Islet precursor cell (in vitro differentiated cells): ENCODE results near the gene ARPC3.
A peak's percentile ranks its signal among the peaks of the same experiment; 100 is the strongest.
"Not testable (repeated sequence)": the region's sequence is repeated elsewhere in the genome, so short reads cannot be mapped to it uniquely, and the experiment has no call there.

ENCODE experiments used
- DNase-seq: peaks from one replicate; pipeline ENCODE4 v3.0.0-alpha.2; 2018

The ARPC3 gene

GRCh38 chr12:110449799-110450497 is at the start of gene ARPC3:
ARPC3 (minus strand) TSS chr12:110450337; CDS start chr12:110450260, 77 bp downstream.
- peak; percentile 99 for DNase-seq

DNA sequence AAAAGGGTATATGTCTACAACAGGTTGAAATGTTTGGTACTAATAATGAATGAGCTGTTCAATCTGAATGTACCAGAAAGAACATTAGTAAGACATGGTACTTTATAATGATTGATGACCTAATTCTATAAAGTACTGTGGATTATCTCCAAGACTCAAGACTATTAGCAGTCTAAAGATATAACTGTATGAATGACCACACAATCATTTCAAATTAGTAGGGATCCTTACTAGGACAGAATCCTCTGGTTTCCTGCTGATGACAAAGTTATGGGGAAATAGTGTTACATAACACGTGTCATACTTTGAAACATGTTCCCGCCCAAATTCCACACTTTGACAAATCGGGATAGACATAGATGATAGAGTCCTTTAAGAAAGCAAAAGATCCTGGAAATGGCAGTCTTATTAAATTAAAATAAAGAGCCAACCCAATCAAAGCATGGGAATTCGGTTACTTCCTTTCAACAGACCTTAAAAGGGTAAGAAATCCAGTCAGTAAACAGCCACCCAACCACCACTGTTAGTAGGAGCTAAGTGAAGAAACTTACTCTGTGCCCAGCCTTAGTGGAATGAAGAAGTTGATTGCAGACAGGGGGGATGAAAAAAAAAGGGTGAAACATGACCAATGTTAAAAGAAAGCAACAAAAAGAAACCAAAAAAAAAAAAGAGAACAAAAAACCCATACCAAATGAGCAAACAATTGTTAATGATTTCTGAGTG is 49.0 kb upstream of the ARPC3 start:
- no peak for DNase-seq

GRCh38 chr12:110475426-110475825 is 25.3 kb upstream of the ARPC3 start:
- DNase-seq, result no peak

DNA sequence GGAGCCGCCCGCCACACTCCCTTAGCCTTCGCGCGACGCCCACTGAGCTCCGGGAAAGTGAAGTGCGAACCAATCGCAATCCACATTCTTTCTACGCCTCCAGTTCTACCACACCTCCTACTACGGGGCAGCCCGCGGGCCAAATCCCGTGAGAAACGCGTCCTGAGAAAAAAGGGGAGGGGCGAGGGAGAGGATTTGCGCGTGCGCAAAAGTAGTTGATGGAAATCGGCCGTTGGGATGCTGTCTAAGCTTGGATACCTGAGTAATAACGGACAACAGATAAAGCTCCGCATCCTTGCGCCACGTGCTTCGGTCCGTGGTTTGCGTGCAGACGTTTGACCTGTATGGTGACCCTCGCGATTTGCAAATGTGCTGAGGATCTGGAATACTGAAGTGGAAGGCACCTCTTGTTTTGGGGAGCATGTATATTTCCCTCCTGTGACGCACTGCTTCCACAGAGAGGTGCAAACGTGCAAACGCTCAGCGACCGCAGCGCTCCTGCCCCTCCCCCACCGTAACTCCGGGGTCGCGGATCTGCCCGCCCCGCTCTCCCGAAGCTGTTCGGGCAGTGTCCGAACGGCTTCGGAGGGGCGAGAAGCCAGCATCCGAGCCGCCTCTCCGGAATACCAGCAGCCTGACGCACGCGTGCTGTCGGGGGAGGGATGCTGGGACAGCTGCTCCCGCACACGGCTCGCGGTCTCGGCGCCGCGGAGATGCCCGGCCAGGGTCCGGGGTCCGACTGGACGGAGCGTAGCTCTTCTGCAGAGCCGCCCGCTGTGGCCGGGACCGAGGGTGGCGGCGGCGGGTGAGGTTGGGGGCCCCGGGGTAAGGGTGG is 18.3 kb upstream of the ARPC3 start, which contains the start of the genes FAM216A and GPN3:
Gene FAM216A (plus strand): TSS at position 632 of the 835 bp plus-strand sequence. CDS start 31 bp downstream, at position 663.
Gene GPN3 (minus strand): TSS at position 44 of the 835 bp plus-strand sequence. CDS start 54 bp downstream, outside the sequence.
- DNase-seq, result peak; percentile 100

- DNase-seq, result no peak
Observed at GRCh38 chr12:110467847-110468213, 17.7 kb upstream of the ARPC3 start.

GRCh38 chr12:110466791-110467190 is 16.7 kb upstream of the ARPC3 start:
- no peak for DNase-seq

DNA sequence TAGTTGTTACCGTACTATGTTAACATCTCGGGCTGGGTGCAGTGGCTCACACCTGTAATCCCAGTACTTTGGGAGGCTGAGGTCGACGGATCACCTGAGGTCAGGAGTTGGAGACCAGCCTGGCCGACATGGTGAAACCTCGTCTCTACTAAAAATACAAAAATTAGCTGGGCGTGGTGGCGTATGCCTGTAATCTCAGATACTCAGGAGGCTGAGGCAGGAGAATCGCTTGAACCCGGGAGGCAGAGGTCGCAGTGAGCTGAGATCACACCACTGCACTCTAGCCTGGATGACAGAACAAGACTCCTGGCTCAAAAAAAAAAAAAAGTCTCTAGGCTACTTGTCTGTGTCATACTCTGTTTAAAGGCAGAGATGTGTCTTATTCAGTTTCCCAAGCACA is 15.6 kb upstream of the ARPC3 start:
- not testable (repeated sequence) for DNase-seq

DNA sequence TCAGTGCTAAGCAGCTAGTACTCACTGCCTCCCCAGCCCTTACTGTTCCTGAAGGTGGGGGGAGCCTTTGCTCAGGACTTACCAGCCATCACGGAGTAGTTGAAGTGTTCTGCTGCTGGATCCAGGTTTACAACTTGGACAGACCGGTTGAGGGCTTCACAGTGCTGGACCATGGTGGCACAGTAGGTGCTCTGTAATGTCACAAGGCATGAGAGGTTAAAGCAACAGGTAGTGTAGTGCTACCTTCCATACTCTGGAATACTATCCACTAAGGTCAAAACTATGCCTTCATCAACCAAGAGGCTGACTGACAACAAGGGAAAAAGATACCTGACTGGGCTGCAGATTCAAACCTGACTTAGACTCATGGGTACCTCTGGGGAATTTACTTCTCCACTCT is 14.9 kb upstream of the ARPC3 start:
- no peak for DNase-seq

DNA sequence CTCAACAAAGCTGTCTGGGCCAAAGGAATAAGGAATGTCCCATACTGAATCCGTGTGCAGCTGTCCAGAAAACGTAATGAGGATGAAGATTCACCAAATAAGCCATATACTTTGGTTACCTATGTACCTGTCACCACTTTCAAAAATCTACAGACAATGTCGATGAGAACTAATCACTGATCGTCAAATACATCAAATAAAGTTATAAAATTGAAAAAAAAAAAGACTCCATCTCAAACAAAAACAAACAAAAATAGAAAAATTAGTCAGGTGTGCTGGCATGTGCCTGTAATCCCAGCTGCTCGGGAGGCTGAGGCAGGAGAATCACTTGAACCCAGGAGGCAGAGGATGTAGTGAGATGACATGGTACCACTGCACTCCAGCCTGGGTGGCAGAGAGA is 11.1 kb upstream of the ARPC3 start:
- DNase-seq, result not testable (repeated sequence)

- DNase-seq, result no peak
Observed at GRCh38 chr12:110458756-110459155, 8.6 kb upstream of the ARPC3 start.

DNA sequence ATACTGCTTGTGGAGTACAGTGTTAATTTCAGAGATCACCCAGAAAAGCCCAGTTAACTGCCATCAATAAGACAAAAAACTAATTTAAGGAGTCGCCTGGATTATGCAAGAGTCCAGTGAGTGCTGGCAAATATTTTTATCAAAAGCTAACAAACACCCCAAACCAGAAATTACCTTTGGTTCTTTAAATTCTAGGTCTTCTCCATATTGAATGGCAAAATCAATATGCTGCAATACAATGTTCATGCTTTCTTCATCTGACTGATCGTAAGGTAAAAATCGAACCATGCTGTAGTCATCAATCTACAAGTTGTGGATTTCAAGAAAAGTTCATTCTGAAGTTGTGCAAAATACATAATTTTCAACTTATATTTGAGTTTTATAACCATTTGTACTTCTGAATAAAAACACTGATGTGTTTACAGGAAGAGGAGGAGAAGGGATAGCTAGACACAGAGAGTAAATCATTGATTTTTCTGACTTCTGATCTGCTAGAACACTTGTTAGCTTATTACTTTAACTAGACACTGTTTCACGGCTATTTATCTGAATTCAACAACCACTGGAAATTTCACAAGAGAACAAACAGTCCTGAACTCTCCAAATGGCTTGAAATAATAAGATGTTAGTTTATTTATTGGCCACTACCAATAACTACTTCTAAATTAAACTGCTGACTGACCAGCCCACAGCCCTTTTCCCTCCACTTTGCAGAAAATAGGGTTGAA is 3.6 kb upstream of the ARPC3 start:
- no peak for DNase-seq

GRCh38 chr12:110451263-110451662 is 1.1 kb upstream of the ARPC3 start:
- DNase-seq, result no peak

DNA sequence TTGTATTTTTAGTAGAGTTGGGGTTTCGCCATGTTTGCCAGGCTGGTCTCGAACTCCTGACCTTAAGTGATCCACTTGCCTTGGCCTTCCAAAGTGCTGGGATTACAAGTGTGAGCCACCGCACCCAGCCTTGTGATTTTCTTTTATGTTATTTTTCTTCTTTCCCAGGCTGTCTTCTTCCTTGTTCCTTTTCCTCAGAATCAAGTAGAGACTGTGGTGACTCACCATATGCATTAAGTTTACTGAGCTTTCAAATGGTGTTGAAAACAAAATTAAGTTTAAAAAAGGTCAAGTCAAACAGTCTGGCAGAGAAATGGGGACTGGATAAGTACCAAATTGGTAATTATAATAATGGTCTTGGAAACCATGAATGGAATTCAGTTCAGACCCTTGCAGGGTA is 5.7 kb downstream of the ARPC3 start:
- no peak for DNase-seq

DNA sequence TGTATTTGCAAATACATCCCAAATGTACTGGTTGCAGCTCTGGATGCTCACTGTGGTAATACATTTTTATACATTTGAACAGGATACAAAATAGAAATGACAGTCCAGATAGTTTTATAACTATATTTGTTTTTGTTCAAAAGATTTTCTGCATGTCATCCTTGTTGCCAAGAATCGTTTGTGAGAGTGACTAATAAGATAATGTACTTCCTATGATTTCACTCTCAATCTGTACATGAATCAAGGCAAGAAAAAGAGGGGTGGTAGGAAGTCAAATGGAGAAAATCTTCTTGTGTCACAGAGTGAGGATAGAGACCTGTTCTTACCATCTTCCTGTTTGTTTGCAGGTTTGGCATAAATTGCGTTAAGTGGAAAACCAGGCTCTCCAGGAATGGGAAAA is 13.9 kb downstream of the ARPC3 start:
- no peak for DNase-seq

- no peak for DNase-seq
Observed at GRCh38 chr12:110431957-110432587, 18.1 kb downstream of the ARPC3 start.

GRCh38 chr12:110429676-110430075 is 20.5 kb downstream of the ARPC3 start:
- not testable (repeated sequence) for DNase-seq

- DNase-seq, result no peak
Observed at GRCh38 chr12:110426406-110426805, 23.7 kb downstream of the ARPC3 start.

GRCh38 chr12:110424237-110424636 is 25.9 kb downstream of the ARPC3 start:
- DNase-seq, result no peak

- no peak for DNase-seq
Observed at GRCh38 chr12:110421701-110422100, 28.4 kb downstream of the ARPC3 start.

- no peak for DNase-seq
Observed at GRCh38 chr12:110421159-110421661, 28.9 kb downstream of the ARPC3 start.

DNA sequence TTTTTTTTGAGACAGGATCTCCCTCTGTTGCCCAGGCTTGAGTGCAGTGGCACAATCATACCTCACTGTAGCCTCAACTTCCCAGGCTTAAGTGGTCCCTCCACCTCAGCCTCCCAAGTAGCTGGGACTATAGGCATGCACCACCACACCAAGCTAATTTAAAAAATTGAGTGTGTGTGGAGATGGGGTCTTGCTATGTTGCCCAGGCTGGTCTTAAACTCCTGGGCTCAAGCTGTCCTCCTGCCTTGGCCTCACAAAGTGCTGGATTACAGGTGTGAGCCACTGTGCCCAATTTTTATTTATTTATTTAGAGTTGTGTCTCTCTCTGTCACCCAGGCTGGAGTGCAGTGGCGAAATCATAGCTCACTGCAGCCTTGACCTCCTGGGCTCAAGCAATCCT is 29.5 kb downstream of the ARPC3 start:
- DNase-seq, result not testable (repeated sequence)

GRCh38 chr12:110417113-110417512 is 33.0 kb downstream of the ARPC3 start:
- not testable (repeated sequence) for DNase-seq
